ENCODE measurements around the gene KIAA1210. TPM values are rescaled to one million over a fixed set of nuclear protein-coding genes. Genes with fewer than 3 reads are reported as not detected.

The KIAA1210 gene
- total and polyA plus RNA-seq, 2 experiments from 2014 or later = not detected

DNA sequence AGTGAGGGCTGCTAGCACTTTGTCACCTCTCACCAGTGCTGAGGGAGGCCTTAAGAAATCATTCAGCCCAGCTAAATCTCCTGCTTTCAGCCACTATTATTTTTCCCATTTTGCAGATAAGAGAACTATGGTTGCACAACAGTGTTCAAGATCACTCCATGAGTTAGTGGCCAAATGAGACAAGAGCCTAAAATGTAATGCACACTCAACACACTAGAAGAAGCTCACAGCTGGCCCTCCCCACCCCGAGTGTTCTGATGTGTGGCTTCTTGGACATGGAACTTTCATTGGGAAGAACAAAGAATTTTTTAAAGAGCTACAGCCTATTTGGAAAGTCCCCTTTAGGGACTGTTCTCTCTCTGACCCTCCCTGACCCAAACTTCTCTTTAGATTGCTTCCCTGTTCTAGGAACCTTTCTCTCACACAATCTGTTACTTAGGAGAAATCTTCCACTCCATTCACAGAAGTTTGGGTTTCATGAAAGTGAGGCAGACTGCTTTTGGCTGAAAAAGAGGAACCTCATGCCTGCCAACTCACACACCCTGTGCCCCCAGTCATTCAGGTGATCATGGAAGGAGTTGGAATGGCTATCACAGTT, 98.8 kb downstream of the KIAA1210 start:
- Histone ChIP-seq H3K79me2 (replicated peaks; ENCODE audit: insufficient read depth) (no peaks in the 10 kb centered on the region), H3F3A (replicated peaks; ENCODE audit: low read depth) (no peaks in the 10 kb centered on the region), H3K4me1 (ENCODE audit: insufficient read depth) (no peaks in the 10 kb centered on the region), H3K36me3 (ENCODE audit: insufficient read depth) (no peaks in the 10 kb centered on the region), H3K4me3 (no peak overlapping the region), H3K9me2 (ENCODE audit: insufficient read depth) (no peaks in the 10 kb centered on the region), H2AFZ (no peak overlapping the region), H3K27me3 (ENCODE audit: insufficient read depth) (no peaks in the 10 kb centered on the region), H3K27ac (ENCODE audit: low read depth) (no peak overlapping the region), H4K20me1 (replicated peaks; ENCODE audit: insufficient read depth) (no peaks in the 10 kb centered on the region), H3K4me2 (no peak overlapping the region)
- TF ChIP-seq POLR2AphosphoS5 (IDR thresholded peaks at IDR 0.05; ENCODE audit: low read depth) = no peak
- no peak for TF ChIP-seq ZNF114 (CRISPR knock-in tag; IDR thresholded peaks at IDR 0.05)
- TF ChIP-seq CREB1 (CRISPR knock-in tag; IDR thresholded peaks at IDR 0.05; ENCODE audit: low read depth) = no peak
- no peak for TF ChIP-seq ZNF331 (CRISPR knock-in tag; IDR thresholded peaks at IDR 0.05; ENCODE audit: low read depth)
- TF ChIP-seq EZH2 (IDR thresholded peaks at IDR 0.05; ENCODE audit: low read depth, unreplicated experiment) = no peak
- TF ChIP-seq, protein P1, sequence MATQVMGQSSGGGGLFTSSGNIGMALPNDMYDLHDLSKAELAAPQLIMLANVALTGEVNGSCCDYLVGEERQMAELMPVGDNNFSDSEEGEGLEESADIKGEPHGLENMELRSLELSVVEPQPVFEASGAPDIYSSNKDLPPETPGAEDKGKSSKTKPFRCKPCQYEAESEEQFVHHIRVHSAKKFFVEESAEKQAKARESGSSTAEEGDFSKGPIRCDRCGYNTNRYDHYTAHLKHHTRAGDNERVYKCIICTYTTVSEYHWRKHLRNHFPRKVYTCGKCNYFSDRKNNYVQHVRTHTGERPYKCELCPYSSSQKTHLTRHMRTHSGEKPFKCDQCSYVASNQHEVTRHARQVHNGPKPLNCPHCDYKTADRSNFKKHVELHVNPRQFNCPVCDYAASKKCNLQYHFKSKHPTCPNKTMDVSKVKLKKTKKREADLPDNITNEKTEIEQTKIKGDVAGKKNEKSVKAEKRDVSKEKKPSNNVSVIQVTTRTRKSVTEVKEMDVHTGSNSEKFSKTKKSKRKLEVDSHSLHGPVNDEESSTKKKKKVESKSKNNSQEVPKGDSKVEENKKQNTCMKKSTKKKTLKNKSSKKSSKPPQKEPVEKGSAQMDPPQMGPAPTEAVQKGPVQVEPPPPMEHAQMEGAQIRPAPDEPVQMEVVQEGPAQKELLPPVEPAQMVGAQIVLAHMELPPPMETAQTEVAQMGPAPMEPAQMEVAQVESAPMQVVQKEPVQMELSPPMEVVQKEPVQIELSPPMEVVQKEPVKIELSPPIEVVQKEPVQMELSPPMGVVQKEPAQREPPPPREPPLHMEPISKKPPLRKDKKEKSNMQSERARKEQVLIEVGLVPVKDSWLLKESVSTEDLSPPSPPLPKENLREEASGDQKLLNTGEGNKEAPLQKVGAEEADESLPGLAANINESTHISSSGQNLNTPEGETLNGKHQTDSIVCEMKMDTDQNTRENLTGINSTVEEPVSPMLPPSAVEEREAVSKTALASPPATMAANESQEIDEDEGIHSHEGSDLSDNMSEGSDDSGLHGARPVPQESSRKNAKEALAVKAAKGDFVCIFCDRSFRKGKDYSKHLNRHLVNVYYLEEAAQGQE (IDR thresholded peaks at IDR 0.05; ENCODE audit: unreplicated experiment) = no peak
- TF ChIP-seq, protein P2, sequence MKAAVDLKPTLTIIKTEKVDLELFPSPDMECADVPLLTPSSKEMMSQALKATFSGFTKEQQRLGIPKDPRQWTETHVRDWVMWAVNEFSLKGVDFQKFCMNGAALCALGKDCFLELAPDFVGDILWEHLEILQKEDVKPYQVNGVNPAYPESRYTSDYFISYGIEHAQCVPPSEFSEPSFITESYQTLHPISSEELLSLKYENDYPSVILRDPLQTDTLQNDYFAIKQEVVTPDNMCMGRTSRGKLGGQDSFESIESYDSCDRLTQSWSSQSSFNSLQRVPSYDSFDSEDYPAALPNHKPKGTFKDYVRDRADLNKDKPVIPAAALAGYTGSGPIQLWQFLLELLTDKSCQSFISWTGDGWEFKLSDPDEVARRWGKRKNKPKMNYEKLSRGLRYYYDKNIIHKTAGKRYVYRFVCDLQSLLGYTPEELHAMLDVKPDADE (IDR thresholded peaks at IDR 0.05) = no peak
- TF ChIP-seq, protein P3, sequence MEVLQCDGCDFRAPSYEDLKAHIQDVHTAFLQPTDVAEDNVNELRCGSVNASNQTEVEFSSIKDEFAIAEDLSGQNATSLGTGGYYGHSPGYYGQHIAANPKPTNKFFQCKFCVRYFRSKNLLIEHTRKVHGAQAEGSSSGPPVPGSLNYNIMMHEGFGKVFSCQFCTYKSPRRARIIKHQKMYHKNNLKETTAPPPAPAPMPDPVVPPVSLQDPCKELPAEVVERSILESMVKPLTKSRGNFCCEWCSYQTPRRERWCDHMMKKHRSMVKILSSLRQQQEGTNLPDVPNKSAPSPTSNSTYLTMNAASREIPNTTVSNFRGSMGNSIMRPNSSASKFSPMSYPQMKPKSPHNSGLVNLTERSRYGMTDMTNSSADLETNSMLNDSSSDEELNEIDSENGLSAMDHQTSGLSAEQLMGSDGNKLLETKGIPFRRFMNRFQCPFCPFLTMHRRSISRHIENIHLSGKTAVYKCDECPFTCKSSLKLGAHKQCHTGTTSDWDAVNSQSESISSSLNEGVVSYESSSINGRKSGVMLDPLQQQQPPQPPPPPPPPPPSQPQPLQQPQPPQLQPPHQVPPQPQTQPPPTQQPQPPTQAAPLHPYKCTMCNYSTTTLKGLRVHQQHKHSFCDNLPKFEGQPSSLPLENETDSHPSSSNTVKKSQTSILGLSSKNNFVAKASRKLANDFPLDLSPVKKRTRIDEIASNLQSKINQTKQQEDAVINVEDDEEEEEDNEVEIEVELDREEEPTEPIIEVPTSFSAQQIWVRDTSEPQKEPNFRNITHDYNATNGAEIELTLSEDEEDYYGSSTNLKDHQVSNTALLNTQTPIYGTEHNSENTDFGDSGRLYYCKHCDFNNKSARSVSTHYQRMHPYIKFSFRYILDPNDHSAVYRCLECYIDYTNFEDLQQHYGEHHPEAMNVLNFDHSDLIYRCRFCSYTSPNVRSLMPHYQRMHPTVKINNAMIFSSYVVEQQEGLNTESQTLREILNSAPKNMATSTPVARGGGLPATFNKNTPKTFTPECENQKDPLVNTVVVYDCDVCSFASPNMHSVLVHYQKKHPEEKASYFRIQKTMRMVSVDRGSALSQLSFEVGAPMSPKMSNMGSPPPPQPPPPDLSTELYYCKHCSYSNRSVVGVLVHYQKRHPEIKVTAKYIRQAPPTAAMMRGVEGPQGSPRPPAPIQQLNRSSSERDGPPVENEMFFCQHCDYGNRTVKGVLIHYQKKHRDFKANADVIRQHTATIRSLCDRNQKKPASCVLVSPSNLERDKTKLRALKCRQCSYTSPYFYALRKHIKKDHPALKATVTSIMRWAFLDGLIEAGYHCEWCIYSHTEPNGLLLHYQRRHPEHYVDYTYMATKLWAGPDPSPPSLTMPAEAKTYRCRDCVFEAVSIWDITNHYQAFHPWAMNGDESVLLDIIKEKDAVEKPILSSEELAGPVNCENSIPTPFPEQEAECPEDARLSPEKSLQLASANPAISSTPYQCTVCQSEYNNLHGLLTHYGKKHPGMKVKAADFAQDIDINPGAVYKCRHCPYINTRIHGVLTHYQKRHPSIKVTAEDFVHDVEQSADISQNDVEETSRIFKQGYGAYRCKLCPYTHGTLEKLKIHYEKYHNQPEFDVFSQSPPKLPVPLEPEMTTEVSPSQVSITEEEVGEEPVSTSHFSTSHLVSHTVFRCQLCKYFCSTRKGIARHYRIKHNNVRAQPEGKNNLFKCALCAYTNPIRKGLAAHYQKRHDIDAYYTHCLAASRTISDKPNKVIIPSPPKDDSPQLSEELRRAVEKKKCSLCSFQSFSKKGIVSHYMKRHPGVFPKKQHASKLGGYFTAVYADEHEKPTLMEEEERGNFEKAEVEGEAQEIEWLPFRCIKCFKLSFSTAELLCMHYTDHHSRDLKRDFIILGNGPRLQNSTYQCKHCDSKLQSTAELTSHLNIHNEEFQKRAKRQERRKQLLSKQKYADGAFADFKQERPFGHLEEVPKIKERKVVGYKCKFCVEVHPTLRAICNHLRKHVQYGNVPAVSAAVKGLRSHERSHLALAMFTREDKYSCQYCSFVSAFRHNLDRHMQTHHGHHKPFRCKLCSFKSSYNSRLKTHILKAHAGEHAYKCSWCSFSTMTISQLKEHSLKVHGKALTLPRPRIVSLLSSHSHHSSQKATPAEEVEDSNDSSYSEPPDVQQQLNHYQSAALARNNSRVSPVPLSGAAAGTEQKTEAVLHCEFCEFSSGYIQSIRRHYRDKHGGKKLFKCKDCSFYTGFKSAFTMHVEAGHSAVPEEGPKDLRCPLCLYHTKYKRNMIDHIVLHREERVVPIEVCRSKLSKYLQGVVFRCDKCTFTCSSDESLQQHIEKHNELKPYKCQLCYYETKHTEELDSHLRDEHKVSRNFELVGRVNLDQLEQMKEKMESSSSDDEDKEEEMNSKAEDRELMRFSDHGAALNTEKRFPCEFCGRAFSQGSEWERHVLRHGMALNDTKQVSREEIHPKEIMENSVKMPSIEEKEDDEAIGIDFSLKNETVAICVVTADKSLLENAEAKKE (CRISPR knock-in tag; IDR thresholded peaks at IDR 0.05) = no peak
- no peak for TF ChIP-seq NANOG (IDR thresholded peaks at IDR 0.05; ENCODE audit: borderline replicate concordance)
- H3K36me3 Mint-ChIP-seq (ENCODE audit: low read depth) = peaks cover 3% of the 10 kb centered on the region; the same call in 1 of the 3 replicates
- H3K4me3 Mint-ChIP-seq = no peak overlapping the region
- no peak for ATAC-seq
- peaks cover 2% of the 10 kb centered on the region for H3K27me3 Mint-ChIP-seq (ENCODE audit: insufficient read depth, low read depth, poor library complexity)
- peaks cover 21% of the 10 kb centered on the region for H3K9me3 Mint-ChIP-seq
- no peaks in the 10 kb centered on the region for H3K4me1 Mint-ChIP-seq
- DNase-seq (ENCODE audit: low spot score) = no peak
- no peak overlapping the region for H3K27ac Mint-ChIP-seq

All from GM23338 (cell line).